Activated CD4-positive, alpha-beta T cell treated with anti-CD3 and anti-CD28 coated beads for 36 hours (primary cell): ENCODE measurements around the gene MYH11. TPM values are rescaled to one million over a fixed set of nuclear protein-coding genes. Genes with fewer than 3 reads are reported as not detected.
"Not testable (repeated sequence)": the region's sequence is repeated elsewhere in the genome, so short reads cannot be mapped to it uniquely, and the experiment has no call there.

Experiments used
- ATAC-seq: fragments of 200-7000 bp; cut with Tn5 transposase; one replicate; pipeline ENCODE4 v1.10.0; 2021; ENCODE audit warnings: mild to moderate bottlenecking, moderate library complexity
- CTCF ChIA-PET: fragments of 350-600 bp; sonication (Branson Sonifier 250); formaldehyde crosslinking; loops from one replicate; lab custom pipeline; 2021; ENCODE audit warnings: antibody characterized with exemption; lab: Charles Lee
- POLR2A ChIA-PET: fragments of 350-600 bp; sonication (Branson Sonifier 250); formaldehyde crosslinking; loops from one replicate; lab custom pipeline; 2021; ENCODE audit warnings: antibody characterized with exemption, inconsistent platforms; lab: Charles Lee
- DNase-seq: peaks from one replicate; pipeline ENCODE4 v3.0.0-alpha.2; 2020
- H3K27ac Mint-ChIP-seq: one replicate; pipeline ENCODE4 v1.8.0; 2021; ENCODE audit warnings: mixed read lengths
- H3K27me3 Mint-ChIP-seq: one replicate; pipeline ENCODE4 v1.8.0; 2021; ENCODE audit warnings: mixed read lengths
- H3K36me3 Mint-ChIP-seq: one replicate; pipeline ENCODE4 v1.8.0; 2021; ENCODE audit warnings: low read depth, mixed read lengths
- H3K4me1 Mint-ChIP-seq: one replicate; pipeline ENCODE4 v1.8.0; 2021; ENCODE audit warnings: mixed read lengths
- H3K4me3 Mint-ChIP-seq: one replicate; pipeline ENCODE4 v1.8.0; 2021; ENCODE audit warnings: mild to moderate bottlenecking, moderate library complexity, mixed read lengths
- H3K9me3 Mint-ChIP-seq: one replicate; pipeline ENCODE4 v1.8.0; 2021; ENCODE audit warnings: low read depth, mixed read lengths
- intact Hi-C, 2 experiments: fragments of 100-400 bp; cut with DNase I in 1 of 2; cut with micrococcal nuclease in 1 of 2; formaldehyde crosslinking; loops; one replicate each; pipeline versions ENCODE4 v1.14.2 to v1.15.1; 2022 to 2024; cut with DNase I, micrococcal nuclease
- total RNA-seq, 2 experiments: library from RNA; stranded (reverse); gene quantifications; one replicate each; pipeline ENCODE4 v1.2.3, GENCODE V29; 2021

Gene MYH11
- total RNA-seq, 2 experiments from 2014 or later, result not detected

GRCh38 chr16:15822957-15823356 lies 33.9 kb downstream of the MYH11 start:
- Mint-ChIP-seq H3K27ac (no peak overlapping the region), H3K36me3 (no peaks in the 10 kb centered on the region), H3K9me3 (no peaks in the 10 kb centered on the region), H3K4me1 (no peaks in the 10 kb centered on the region), H3K27me3 (no peaks in the 10 kb centered on the region), H3K4me3 (no peak overlapping the region)
- intact Hi-C loops, result loop anchor here (1.0 to 5.0 kb wide), 3 partner anchors 56 to 304 kb away; no protein-coding TSS in a partner anchor
- DNase-seq, result no peak
- no peak for ATAC-seq
- POLR2A ChIA-PET, result no interaction called here
- CTCF ChIA-PET, result interaction anchor here (0.7 to 1.8 kb wide), 8 partner anchors 15 to 304 kb away, joined by 3 to 13 read pairs (median 3); no protein-coding TSS in a partner anchor

GRCh38 chr16:15820837-15821236 lies 36.0 kb downstream of the MYH11 start:
- Mint-ChIP-seq H3K27ac (no peak overlapping the region), H3K27me3 (peaks cover 5% of the 10 kb centered on the region), H3K9me3 (peaks cover 7% of the 10 kb centered on the region), H3K4me1 (no peaks in the 10 kb centered on the region), H3K4me3 (no peak overlapping the region), H3K36me3 (no peaks in the 10 kb centered on the region)
- intact Hi-C loops, result loop anchor here in 1 of 2 experiments (5.0 kb wide), 1 partner anchor 54 kb away; no protein-coding TSS in a partner anchor
- no peak for ATAC-seq
- ChIA-PET CTCF (interaction anchor here (0.9 to 1.1 kb wide), 5 partner anchors 7 to 328 kb away, joined by 3 to 7 read pairs (median 3); no protein-coding TSS in a partner anchor), POLR2A (no interaction called here)
- no peak for DNase-seq

GRCh38 chr16:15819046-15819445 lies 37.8 kb downstream of the MYH11 start:
- Mint-ChIP-seq H3K4me3 (no peak overlapping the region), H3K9me3 (peaks cover 13% of the 10 kb centered on the region), H3K27ac (no peak overlapping the region), H3K36me3 (no peaks in the 10 kb centered on the region), H3K4me1 (no peaks in the 10 kb centered on the region), H3K27me3 (peaks cover 5% of the 10 kb centered on the region)
- ATAC-seq (no peak), DNase-seq (no peak)
- POLR2A ChIA-PET, result interaction anchor here (0.6 kb wide), 1 partner anchor 279 kb away, joined by 3 read pairs; no protein-coding TSS in a partner anchor
- CTCF ChIA-PET, result no interaction called here
- intact Hi-C loops, result no loop called here

- CTCF ChIA-PET, result interaction anchor here (0.7 to 0.8 kb wide), 2 partner anchors 24 to 25 kb away, joined by 3 to 4 read pairs; no protein-coding TSS in a partner anchor
- H3K9me3 Mint-ChIP-seq, result peaks cover 13% of the 10 kb centered on the region
- no peaks in the 10 kb centered on the region for H3K36me3 Mint-ChIP-seq
- H3K4me3 Mint-ChIP-seq, result no peak overlapping the region
- intact Hi-C loops, result no loop called here
- DNase-seq (no peak), ATAC-seq (no peak)
- POLR2A ChIA-PET, result no interaction called here
- H3K27ac Mint-ChIP-seq, result no peak overlapping the region
- no peaks in the 10 kb centered on the region for H3K4me1 Mint-ChIP-seq
- H3K27me3 Mint-ChIP-seq, result peaks cover 5% of the 10 kb centered on the region
Observed at GRCh38 chr16:15817446-15817845, 39.4 kb downstream of the MYH11 start.

GRCh38 chr16:15816228-15816627 lies 40.6 kb downstream of the MYH11 start:
- H3K27me3 Mint-ChIP-seq, result peaks cover 9% of the 10 kb centered on the region
- ChIA-PET CTCF (no interaction called here), POLR2A (no interaction called here)
- peaks cover 13% of the 10 kb centered on the region for H3K9me3 Mint-ChIP-seq
- no peaks in the 10 kb centered on the region for H3K4me1 Mint-ChIP-seq
- H3K27ac Mint-ChIP-seq, result no peak overlapping the region
- intact Hi-C loops, result no loop called here
- ATAC-seq (no peak), DNase-seq (no peak)
- H3K4me3 Mint-ChIP-seq, result no peak overlapping the region
- H3K36me3 Mint-ChIP-seq, result no peaks in the 10 kb centered on the region

GRCh38 chr16:15812401-15812750 lies 44.5 kb downstream of the MYH11 start:
- H3K36me3 Mint-ChIP-seq, intact Hi-C loops, H3K27ac Mint-ChIP-seq, ATAC-seq, POLR2A ChIA-PET, H3K27me3 Mint-ChIP-seq, H3K4me1 Mint-ChIP-seq, H3K4me3 Mint-ChIP-seq, DNase-seq: not testable (repeated sequence)
- CTCF ChIA-PET, result interaction anchor here (0.6 to 0.7 kb wide), 2 partner anchors 52 to 124 kb away, joined by 3 read pairs; no protein-coding TSS in a partner anchor
- H3K9me3 Mint-ChIP-seq, result peaks cover 13% of the 10 kb centered on the region

GRCh38 chr16:15811481-15812400 lies 45.1 kb downstream of the MYH11 start:
- DNase-seq (no peak), ATAC-seq (no peak)
- ChIA-PET POLR2A (no interaction called here), CTCF (interaction anchor here (0.6 to 0.7 kb wide), 2 partner anchors 51 to 125 kb away, joined by 3 read pairs; no protein-coding TSS in a partner anchor)
- no peaks in the 10 kb centered on the region for H3K4me1 Mint-ChIP-seq
- H3K9me3 Mint-ChIP-seq, result peaks cover 13% of the 10 kb centered on the region
- H3K27me3 Mint-ChIP-seq, result peaks cover 9% of the 10 kb centered on the region
- H3K27ac Mint-ChIP-seq, result no peak overlapping the region
- H3K36me3 Mint-ChIP-seq, result no peaks in the 10 kb centered on the region
- intact Hi-C loops, result no loop called here
- H3K4me3 Mint-ChIP-seq, result no peak overlapping the region

GRCh38 chr16:15810949-15811348 lies 45.9 kb downstream of the MYH11 start:
- CTCF ChIA-PET, result interaction anchor here (0.9 kb wide), 1 partner anchor 10 kb away, joined by 4 read pairs; no protein-coding TSS in a partner anchor
- H3K4me3 Mint-ChIP-seq, result no peak overlapping the region
- intact Hi-C loops, result no loop called here
- no peaks in the 10 kb centered on the region for H3K36me3 Mint-ChIP-seq
- H3K27ac Mint-ChIP-seq, result no peak overlapping the region
- peaks cover 5% of the 10 kb centered on the region for H3K27me3 Mint-ChIP-seq
- no peak for DNase-seq
- peaks cover 7% of the 10 kb centered on the region for H3K9me3 Mint-ChIP-seq
- POLR2A ChIA-PET, result no interaction called here
- ATAC-seq, result no peak
- H3K4me1 Mint-ChIP-seq, result no peaks in the 10 kb centered on the region

- DNase-seq (no peak), ATAC-seq (no peak)
- Mint-ChIP-seq H3K27me3 (peaks cover 4% of the 10 kb centered on the region), H3K9me3 (peaks cover 1% of the 10 kb centered on the region), H3K4me1 (no peaks in the 10 kb centered on the region), H3K36me3 (no peaks in the 10 kb centered on the region), H3K4me3 (no peak overlapping the region), H3K27ac (no peak overlapping the region)
- intact Hi-C loops, result no loop called here
- ChIA-PET POLR2A (no interaction called here), CTCF (interaction anchor here (0.9 kb wide), 1 partner anchor 11 kb away, joined by 4 read pairs; no protein-coding TSS in a partner anchor)
Observed at GRCh38 chr16:15810411-15810810, 46.4 kb downstream of the MYH11 start.

GRCh38 chr16:15809297-15809696 lies 47.5 kb downstream of the MYH11 start:
- H3K27ac Mint-ChIP-seq, H3K27me3 Mint-ChIP-seq, POLR2A ChIA-PET, H3K9me3 Mint-ChIP-seq, H3K36me3 Mint-ChIP-seq, ATAC-seq, intact Hi-C loops, H3K4me1 Mint-ChIP-seq, DNase-seq, H3K4me3 Mint-ChIP-seq: not testable (repeated sequence)
- CTCF ChIA-PET, result interaction anchor here (1.6 kb wide), 1 partner anchor 13 kb away, joined by 13 read pairs; no protein-coding TSS in a partner anchor

- ChIA-PET POLR2A (no interaction called here), CTCF (interaction anchor here (0.7 to 1.6 kb wide), 3 partner anchors 14 to 319 kb away, joined by 3 to 13 read pairs (median 5); no protein-coding TSS in a partner anchor)
- peaks cover 4% of the 10 kb centered on the region for H3K27me3 Mint-ChIP-seq
- intact Hi-C loops, result no loop called here
- no peak overlapping the region for H3K4me3 Mint-ChIP-seq
- no peaks in the 10 kb centered on the region for H3K4me1 Mint-ChIP-seq
- no peaks in the 10 kb centered on the region for H3K36me3 Mint-ChIP-seq
- no peaks in the 10 kb centered on the region for H3K9me3 Mint-ChIP-seq
- ATAC-seq, result no peak
- no peak overlapping the region for H3K27ac Mint-ChIP-seq
- DNase-seq, result no peak
Observed at GRCh38 chr16:15808071-15808470, 48.8 kb downstream of the MYH11 start.
